ENCODE data around the gene STAT5B. TPM values are rescaled to one million over a fixed set of nuclear protein-coding genes. Genes with fewer than 3 reads are reported as not detected.

The STAT5B gene
- total and polyA plus RNA-seq, 9 of the 15 experiments (the other 6 are each of a cell fraction or from before 2014, with no cell fraction given), result 20.8 to 176 (median 92.4) TPM

- in situ Hi-C loops (cut with MboI) (no loop called here), intact Hi-C loops (cut with micrococcal nuclease) (loop anchor here (2.0 kb wide), 1 partner anchor 25 kb away; no protein-coding TSS in a partner anchor)
- peak; percentile 45 for ATAC-seq
- H3K9ac ChIP-seq (ENCODE audit: insufficient read depth in 1 of 2, low read depth in 2 of 2, low read length in 2 of 2), result peak within 1 kb of the TSS; percentile 83 to 97
- no peak for FAIRE-seq
- peaks cover 99% of the 10 kb centered on the region for H3K79me2 ChIP-seq (ENCODE audit: control insufficient read depth, insufficient read depth, low read length)
- H3K4me2 ChIP-seq (ENCODE audit: insufficient read depth, low read length), result peak within 1 kb of the TSS; percentile 88
- no peaks in the 10 kb centered on the region for H4K20me1 ChIP-seq (replicated peaks; ENCODE audit: control insufficient read depth, insufficient read depth, low read length)
- ChIA-PET POLR2A (interaction anchor here (0.6 to 2.7 kb wide), 12 partner anchors 9 to 66 kb away, joined by 3 to 13 read pairs (median 4); no protein-coding TSS in a partner anchor), CTCF (ENCODE audit: low intra/inter-chr PET ratio) (no interaction called here)
- no TSS peak for BruUV-seq (replicated peaks)
- peak within 1 kb of the TSS; percentile 78 for H3K27ac ChIP-seq (ENCODE audit: extremely low read depth, low read depth, low read length)
- no peaks in the 10 kb centered on the region for H3K9me1 ChIP-seq (ENCODE audit: control insufficient read depth, insufficient read depth, low read length)
- H2AFZ ChIP-seq (ENCODE audit: low read depth, low read length), result peak within 1 kb of the TSS; percentile 40; the same call in 1 of the 2 replicates
- peaks cover 62% of the 10 kb centered on the region for H3K36me3 ChIP-seq (ENCODE audit: control insufficient read depth, insufficient read depth, low read length)
- no peaks in the 10 kb centered on the region for H3K9me3 ChIP-seq (replicated peaks; ENCODE audit: control insufficient read depth, insufficient read depth, low read depth, low read length)
- peak; percentile 57 to 75 (median 68) for DNase-seq (ENCODE audit: extremely low read depth in 1 of 4, low spot score in 3 of 4)
- no peaks in the 10 kb centered on the region for H3K27me3 ChIP-seq (ENCODE audit: control insufficient read depth in 2 of 2, insufficient read depth in 2 of 2, low read length in 2 of 2)
- 2% methylated on average over 62 of the region's 88 CpGs for WGBS (ENCODE audit: insufficient coverage, low coverage, missing lambda C conversion rate)
- peaks cover 36 to 63% of the 10 kb centered on the region in 2 experiments for H3K4me1 ChIP-seq (replicated peaks in 1 of 2; ENCODE audit: control insufficient read depth in 2 of 2, insufficient read depth in 2 of 2, low read length in 2 of 2)
- H3K4me3 ChIP-seq, result peak within 1 kb of the TSS; percentile 88
- TF ChIP-seq CBFA2T3 (IDR thresholded peaks at IDR 0.05) (no peak), THAP12 (CRISPR knock-in tag; IDR thresholded peaks at IDR 0.05) (0 out of 2 replicates have a peak, but pooled peaks have one; percentile 64), RBFOX2 (IDR thresholded peaks at IDR 0.05; ENCODE audit: low read depth, low read length) (peak; percentile 83), HMG20B (CRISPR knock-in tag; IDR thresholded peaks at IDR 0.05) (no peak), ZNF324 (CRISPR knock-in tag; IDR thresholded peaks at IDR 0.05) (no peak), ZNF316 (IDR thresholded peaks at IDR 0.05) (no peak), CHD1 (IDR thresholded peaks at IDR 0.05; ENCODE audit: low read length) (peak; percentile 50), MTA3 (IDR thresholded peaks at IDR 0.05; ENCODE audit: borderline replicate concordance) (peak; percentile 30; the same call in 1 of the 2 replicates), KDM5B (IDR thresholded peaks at IDR 0.05; ENCODE audit: insufficient replicate concordance, low read depth, low read length) (peak; percentile 17), RB1 (IDR thresholded peaks at IDR 0.05; ENCODE audit: low read depth) (peak; percentile 5; the same call in 1 of the 2 replicates)
- TF ChIP-seq, protein P1, sequence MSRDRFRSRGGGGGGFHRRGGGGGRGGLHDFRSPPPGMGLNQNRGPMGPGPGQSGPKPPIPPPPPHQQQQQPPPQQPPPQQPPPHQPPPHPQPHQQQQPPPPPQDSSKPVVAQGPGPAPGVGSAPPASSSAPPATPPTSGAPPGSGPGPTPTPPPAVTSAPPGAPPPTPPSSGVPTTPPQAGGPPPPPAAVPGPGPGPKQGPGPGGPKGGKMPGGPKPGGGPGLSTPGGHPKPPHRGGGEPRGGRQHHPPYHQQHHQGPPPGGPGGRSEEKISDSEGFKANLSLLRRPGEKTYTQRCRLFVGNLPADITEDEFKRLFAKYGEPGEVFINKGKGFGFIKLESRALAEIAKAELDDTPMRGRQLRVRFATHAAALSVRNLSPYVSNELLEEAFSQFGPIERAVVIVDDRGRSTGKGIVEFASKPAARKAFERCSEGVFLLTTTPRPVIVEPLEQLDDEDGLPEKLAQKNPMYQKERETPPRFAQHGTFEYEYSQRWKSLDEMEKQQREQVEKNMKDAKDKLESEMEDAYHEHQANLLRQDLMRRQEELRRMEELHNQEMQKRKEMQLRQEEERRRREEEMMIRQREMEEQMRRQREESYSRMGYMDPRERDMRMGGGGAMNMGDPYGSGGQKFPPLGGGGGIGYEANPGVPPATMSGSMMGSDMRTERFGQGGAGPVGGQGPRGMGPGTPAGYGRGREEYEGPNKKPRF (IDR thresholded peaks at IDR 0.05; ENCODE audit: low read depth, low read length), result no peak
- TF ChIP-seq, protein P2, sequence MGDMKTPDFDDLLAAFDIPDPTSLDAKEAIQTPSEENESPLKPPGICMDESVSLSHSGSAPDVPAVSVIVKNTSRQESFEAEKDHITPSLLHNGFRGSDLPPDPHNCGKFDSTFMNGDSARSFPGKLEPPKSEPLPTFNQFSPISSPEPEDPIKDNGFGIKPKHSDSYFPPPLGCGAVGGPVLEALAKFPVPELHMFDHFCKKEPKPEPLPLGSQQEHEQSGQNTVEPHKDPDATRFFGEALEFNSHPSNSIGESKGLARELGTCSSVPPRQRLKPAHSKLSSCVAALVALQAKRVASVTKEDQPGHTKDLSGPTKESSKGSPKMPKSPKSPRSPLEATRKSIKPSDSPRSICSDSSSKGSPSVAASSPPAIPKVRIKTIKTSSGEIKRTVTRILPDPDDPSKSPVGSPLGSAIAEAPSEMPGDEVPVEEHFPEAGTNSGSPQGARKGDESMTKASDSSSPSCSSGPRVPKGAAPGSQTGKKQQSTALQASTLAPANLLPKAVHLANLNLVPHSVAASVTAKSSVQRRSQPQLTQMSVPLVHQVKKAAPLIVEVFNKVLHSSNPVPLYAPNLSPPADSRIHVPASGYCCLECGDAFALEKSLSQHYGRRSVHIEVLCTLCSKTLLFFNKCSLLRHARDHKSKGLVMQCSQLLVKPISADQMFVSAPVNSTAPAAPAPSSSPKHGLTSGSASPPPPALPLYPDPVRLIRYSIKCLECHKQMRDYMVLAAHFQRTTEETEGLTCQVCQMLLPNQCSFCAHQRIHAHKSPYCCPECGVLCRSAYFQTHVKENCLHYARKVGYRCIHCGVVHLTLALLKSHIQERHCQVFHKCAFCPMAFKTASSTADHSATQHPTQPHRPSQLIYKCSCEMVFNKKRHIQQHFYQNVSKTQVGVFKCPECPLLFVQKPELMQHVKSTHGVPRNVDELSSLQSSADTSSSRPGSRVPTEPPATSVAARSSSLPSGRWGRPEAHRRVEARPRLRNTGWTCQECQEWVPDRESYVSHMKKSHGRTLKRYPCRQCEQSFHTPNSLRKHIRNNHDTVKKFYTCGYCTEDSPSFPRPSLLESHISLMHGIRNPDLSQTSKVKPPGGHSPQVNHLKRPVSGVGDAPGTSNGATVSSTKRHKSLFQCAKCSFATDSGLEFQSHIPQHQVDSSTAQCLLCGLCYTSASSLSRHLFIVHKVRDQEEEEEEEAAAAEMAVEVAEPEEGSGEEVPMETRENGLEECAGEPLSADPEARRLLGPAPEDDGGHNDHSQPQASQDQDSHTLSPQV (IDR thresholded peaks at IDR 0.05), result 0 out of 2 replicates have a peak, but pooled peaks have one; percentile 8
Measured at GRCh38 chr17:42287977-42288802, 12.0 kb upstream of the STAT5B start, which contains the start of gene STAT5A. Gene STAT5A (plus strand): TSS chr17:42288498. CDS start chr17:42289412, 914 bp downstream.

Data from K562 (cell line).